ENCODE data around the gene WDR93. TPM values are rescaled to one million over a fixed set of nuclear protein-coding genes. Genes with fewer than 3 reads are reported as not detected.

WDR93 gene
- total RNA-seq, 4 donors from 2014 or later = not detected

DNA sequence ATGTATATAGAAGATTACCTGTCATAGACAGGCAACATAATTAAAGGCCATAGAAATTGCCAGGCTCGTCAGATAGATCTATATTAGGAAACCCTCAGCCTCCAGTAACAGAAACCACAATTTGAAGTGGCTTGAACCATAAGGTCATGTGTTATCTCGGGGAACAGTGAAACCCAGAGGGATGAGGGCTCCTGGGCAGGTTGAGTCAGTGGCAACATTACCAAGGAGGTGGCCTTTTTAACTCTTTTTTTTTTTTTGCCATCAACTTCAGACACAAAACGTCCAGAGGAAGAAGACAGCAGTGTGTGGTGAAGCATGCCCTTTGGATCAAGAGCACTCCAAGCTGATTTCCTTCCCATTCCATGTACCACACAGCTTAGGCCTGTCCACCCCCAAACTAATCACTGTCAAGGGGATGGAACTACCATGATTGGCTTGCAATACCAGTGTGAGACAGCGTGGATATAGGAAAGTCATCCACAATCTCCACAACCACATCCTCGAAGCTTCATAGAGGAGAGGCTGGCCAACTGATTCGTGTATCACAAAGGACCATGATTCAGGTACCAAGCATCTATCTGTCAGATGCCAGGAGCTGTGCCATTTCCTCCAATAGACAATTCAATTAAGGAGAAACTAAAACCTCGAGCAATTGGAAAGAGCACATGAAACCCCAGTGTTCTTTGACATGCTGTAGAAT lies 34.3 kb upstream of the WDR93 start:
- no peak overlapping the region for H3K27ac ChIP-seq
- in situ Hi-C loops (cut with MboI; ENCODE audit: low pct_ligation_motif_present in 1 of 4, low pct_unique_long_range_greater_than_20kb in 1 of 4, low sequenced_read_pairs in 3 of 4) = no loop called here
- no peak overlapping the region for H3K4me3 ChIP-seq
- 75 to 76% methylated on average over 6 to 7 of the region's 7 CpGs for WGBS, 2 donors (ENCODE audit: low coverage in 1 of 2)
- no peaks in the 10 kb centered on the region for H3K36me3 ChIP-seq
- intact Hi-C loops (cut with DNase I; ENCODE audit: low total_unique reads) = no loop called here
- peaks cover 20% of the 10 kb centered on the region for H3K27me3 ChIP-seq
- H3K9me3 ChIP-seq = no peaks in the 10 kb centered on the region
- no peak for TF ChIP-seq EP300 (IDR thresholded peaks at IDR 0.05; ENCODE audit: low read depth)
- no peak for TF ChIP-seq POLR2AphosphoS5 (IDR thresholded peaks at IDR 0.05)
- TF ChIP-seq, protein P1, sequence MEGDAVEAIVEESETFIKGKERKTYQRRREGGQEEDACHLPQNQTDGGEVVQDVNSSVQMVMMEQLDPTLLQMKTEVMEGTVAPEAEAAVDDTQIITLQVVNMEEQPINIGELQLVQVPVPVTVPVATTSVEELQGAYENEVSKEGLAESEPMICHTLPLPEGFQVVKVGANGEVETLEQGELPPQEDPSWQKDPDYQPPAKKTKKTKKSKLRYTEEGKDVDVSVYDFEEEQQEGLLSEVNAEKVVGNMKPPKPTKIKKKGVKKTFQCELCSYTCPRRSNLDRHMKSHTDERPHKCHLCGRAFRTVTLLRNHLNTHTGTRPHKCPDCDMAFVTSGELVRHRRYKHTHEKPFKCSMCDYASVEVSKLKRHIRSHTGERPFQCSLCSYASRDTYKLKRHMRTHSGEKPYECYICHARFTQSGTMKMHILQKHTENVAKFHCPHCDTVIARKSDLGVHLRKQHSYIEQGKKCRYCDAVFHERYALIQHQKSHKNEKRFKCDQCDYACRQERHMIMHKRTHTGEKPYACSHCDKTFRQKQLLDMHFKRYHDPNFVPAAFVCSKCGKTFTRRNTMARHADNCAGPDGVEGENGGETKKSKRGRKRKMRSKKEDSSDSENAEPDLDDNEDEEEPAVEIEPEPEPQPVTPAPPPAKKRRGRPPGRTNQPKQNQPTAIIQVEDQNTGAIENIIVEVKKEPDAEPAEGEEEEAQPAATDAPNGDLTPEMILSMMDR (IDR thresholded peaks at IDR 0.05) = no peak
- no peak for TF ChIP-seq POLR2A (IDR thresholded peaks at IDR 0.05)
- no peak for DNase-seq
- H3K4me1 ChIP-seq = peaks cover 0 to 16% (median 9%) of the 10 kb centered on the region in 4 donors

DNA sequence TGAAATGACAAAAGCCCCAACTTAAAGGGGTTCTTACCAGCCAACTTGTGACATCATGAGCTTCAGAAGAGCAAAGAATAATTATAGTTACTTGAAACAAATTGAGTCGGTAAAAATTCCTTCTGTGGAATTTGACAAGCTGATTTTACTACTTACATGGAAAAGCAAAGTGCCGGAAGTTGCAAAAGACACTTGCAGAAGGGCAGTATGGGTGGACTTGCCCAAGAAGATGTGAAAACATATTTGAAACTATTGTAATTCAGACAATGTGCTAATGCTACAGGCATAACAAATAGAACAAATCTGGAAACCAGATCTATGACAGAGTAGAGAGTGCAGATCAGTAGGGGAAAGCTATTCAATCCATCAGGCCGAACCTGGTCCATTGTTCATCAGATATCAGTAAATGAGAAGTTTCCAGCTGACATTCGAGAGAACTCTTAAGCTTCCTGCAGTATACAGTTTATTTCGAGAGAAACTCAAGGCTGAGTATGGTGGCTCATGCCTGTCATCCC lies 32.9 kb upstream of the WDR93 start:
- peaks cover 20% of the 10 kb centered on the region for H3K27me3 ChIP-seq
- peaks cover 4 to 22% (median 14%) of the 10 kb centered on the region in 4 donors for H3K4me1 ChIP-seq
- intact Hi-C loops (cut with DNase I; ENCODE audit: low total_unique reads) = no loop called here
- no peak overlapping the region for H3K27ac ChIP-seq
- TF ChIP-seq, protein P1 (IDR thresholded peaks at IDR 0.05) = no peak
- no peak for TF ChIP-seq POLR2A (IDR thresholded peaks at IDR 0.05)
- TF ChIP-seq EP300 (IDR thresholded peaks at IDR 0.05; ENCODE audit: low read depth) = no peak
- TF ChIP-seq POLR2AphosphoS5 (IDR thresholded peaks at IDR 0.05) = no peak
- DNase-seq = no peak
- H3K36me3 ChIP-seq = no peaks in the 10 kb centered on the region
- H3K9me3 ChIP-seq = no peaks in the 10 kb centered on the region
- H3K4me3 ChIP-seq = no peak overlapping the region
- WGBS, 2 donors (ENCODE audit: low coverage in 1 of 2) = 78 to 86% methylated on average over 3 to 5 of the region's 5 CpGs
- in situ Hi-C loops (cut with MboI; ENCODE audit: low pct_ligation_motif_present in 1 of 4, low pct_unique_long_range_greater_than_20kb in 1 of 4, low sequenced_read_pairs in 3 of 4) = no loop called here

DNA sequence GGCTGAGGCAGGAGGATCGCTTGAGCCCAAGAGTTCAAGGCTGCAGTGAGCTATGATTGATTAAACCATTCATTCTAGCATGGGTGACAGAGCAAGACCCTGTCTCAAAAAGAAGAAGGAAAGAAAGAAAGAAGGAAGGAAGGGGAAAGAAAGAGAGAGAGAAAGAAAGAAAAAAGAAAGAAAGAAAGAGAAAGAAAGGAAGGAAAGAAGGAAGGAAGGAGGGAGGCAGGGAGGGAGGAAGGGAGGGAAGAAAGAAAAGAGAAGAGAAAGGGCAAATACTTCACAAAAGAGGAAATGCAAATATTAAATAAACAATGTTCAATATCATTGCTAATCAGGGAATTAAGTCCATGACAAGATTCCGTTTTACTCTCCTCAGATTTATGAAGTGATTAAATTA lies 31.3 kb upstream of the WDR93 start:
- Histone ChIP-seq H3K4me3 (no peak overlapping the region), H3K27ac (no peak overlapping the region), H3K36me3 (no peaks in the 10 kb centered on the region), H3K27me3 (peaks cover 18% of the 10 kb centered on the region), H3K4me1 (peaks cover 5 to 27% (median 20%) of the 10 kb centered on the region in 4 donors), H3K9me3 (no peaks in the 10 kb centered on the region)
- in situ Hi-C loops (cut with MboI; ENCODE audit: low pct_ligation_motif_present in 1 of 4, low pct_unique_long_range_greater_than_20kb in 1 of 4, low sequenced_read_pairs in 3 of 4) = no loop called here
- WGBS, 2 donors (ENCODE audit: low coverage in 1 of 2) = 91 to 97% methylated on average over 2 of the region's 2 CpGs
- no peak for DNase-seq
- TF ChIP-seq POLR2A (IDR thresholded peaks at IDR 0.05) (no peak), POLR2AphosphoS5 (IDR thresholded peaks at IDR 0.05) (no peak), EP300 (IDR thresholded peaks at IDR 0.05; ENCODE audit: low read depth) (no peak)
- TF ChIP-seq, protein P1 (IDR thresholded peaks at IDR 0.05) = no peak
- intact Hi-C loops (cut with DNase I; ENCODE audit: low total_unique reads) = no loop called here

DNA sequence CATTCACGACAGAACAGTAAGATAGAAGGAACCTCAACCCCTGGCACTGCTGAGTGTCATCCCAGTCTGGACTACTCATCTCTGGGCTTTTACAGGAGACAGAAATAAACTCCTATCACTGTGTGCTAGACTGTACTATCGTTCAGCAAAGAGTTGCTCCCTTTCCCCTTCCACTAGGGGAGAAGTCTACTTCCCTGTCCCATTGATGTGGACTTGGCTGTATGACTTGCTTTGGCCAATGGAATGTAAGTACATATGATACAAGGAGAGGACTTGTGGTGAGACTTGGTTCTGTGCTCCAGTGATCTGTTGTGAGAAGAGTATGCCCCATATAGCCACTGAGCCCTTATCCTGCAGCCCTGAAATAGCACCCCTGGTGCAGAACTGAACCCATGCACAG lies 30.1 kb upstream of the WDR93 start:
- Histone ChIP-seq H3K9me3 (no peaks in the 10 kb centered on the region), H3K4me1 (peaks cover 11 to 27% (median 16%) of the 10 kb centered on the region in 4 donors), H3K27ac (no peak overlapping the region), H3K27me3 (peaks cover 6% of the 10 kb centered on the region), H3K36me3 (no peaks in the 10 kb centered on the region), H3K4me3 (no peak overlapping the region)
- no peak for DNase-seq
- in situ Hi-C loops (cut with MboI; ENCODE audit: low pct_ligation_motif_present in 1 of 4, low pct_unique_long_range_greater_than_20kb in 1 of 4, low sequenced_read_pairs in 3 of 4) (no loop called here), intact Hi-C loops (cut with DNase I; ENCODE audit: low total_unique reads) (no loop called here)
- TF ChIP-seq POLR2AphosphoS5 (IDR thresholded peaks at IDR 0.05) (no peak), POLR2A (IDR thresholded peaks at IDR 0.05) (no peak), EP300 (IDR thresholded peaks at IDR 0.05; ENCODE audit: low read depth) (no peak)
- TF ChIP-seq, protein P1 (IDR thresholded peaks at IDR 0.05) = no peak
- 89% methylated on average over 2 of the region's 2 CpGs; no CpG with 5 or more reads in 1 of the 2 donors for WGBS, 2 donors (ENCODE audit: low coverage in 1 of 2)
